Keratinocyte (primary cell): ENCODE measurements around the gene FNDC3B. TPM values are rescaled to one million over a fixed set of nuclear protein-coding genes. Genes with fewer than 3 reads are reported as not detected.

Experiments used
- DNase-seq: peaks from one replicate; pipeline ENCODE4 v3.0.0-alpha.2; 2011; ENCODE audit warnings: low read depth, missing footprints, low spot score
- FAIRE-seq: peaks from 2 replicates; lab custom pipeline; 2011; peaks lifted over from hg19 to GRCh38; lab: Jason Lieb, UNC
- H2AFZ ChIP-seq: 2 replicates; pipeline ENCODE4 v1.6.0; 2012; ENCODE audit warnings: low read length, control low read depth, inconsistent platforms; ENCODE audit not compliant: control insufficient read depth
- H3K27ac ChIP-seq: 2 replicates; pipeline ENCODE4 v1.5.1; 2011; ENCODE audit warnings: low read length; ENCODE audit not compliant: control insufficient read depth, insufficient read depth
- H3K27me3 ChIP-seq: 3 replicates; pipeline ENCODE4 v1.6.0; 2011; ENCODE audit warnings: low read length; ENCODE audit not compliant: control insufficient read depth, insufficient read depth; ENCODE audit errors: extremely low read depth
- H3K36me3 ChIP-seq, 2 experiments: 2 replicates in 1 of 2; 3 replicates in 1 of 2; pipeline ENCODE4 v1.5.1; 2011; ENCODE audit warnings: low read length in 2 of 2, mild to moderate bottlenecking in 1 of 2; ENCODE audit not compliant: control insufficient read depth in 2 of 2, insufficient read depth in 2 of 2; ENCODE audit errors: extremely low read depth in 1 of 2
- H3K4me1 ChIP-seq: 3 replicates; pipeline ENCODE4 v1.5.1; 2011; ENCODE audit warnings: low read length; ENCODE audit not compliant: control insufficient read depth, insufficient read depth; ENCODE audit errors: extremely low read depth
- H3K4me2 ChIP-seq: 3 replicates; pipeline ENCODE4 v1.6.0; 2011; ENCODE audit warnings: low read depth, low read length; ENCODE audit not compliant: control insufficient read depth, insufficient read depth; ENCODE audit errors: extremely low read depth
- H3K4me3 ChIP-seq, 3 experiments: fragments of 200-600 bp in 1 of 3; sonication (generic) in 1 of 3; 2 replicates in 2 of 3; 3 replicates in 1 of 3; pipeline ENCODE4 v1.5.1; 2011 to 2016; ENCODE audit warnings: low read length in 3 of 3, mild to moderate bottlenecking in 3 of 3, control low read depth in 2 of 3, inconsistent platforms in 1 of 3, low read depth in 1 of 3, mixed read lengths in 1 of 3, mixed run types in 1 of 3, moderate library complexity in 1 of 3; ENCODE audit not compliant: control insufficient read depth in 2 of 3, insufficient read depth in 2 of 3; ENCODE audit errors: extremely low read depth in 1 of 3
- H3K79me2 ChIP-seq: 2 replicates; pipeline ENCODE4 v1.6.0; 2012; ENCODE audit warnings: low read length; ENCODE audit not compliant: control insufficient read depth, insufficient read depth
- H3K9ac ChIP-seq: 3 replicates; pipeline ENCODE4 v1.6.0; 2011; ENCODE audit warnings: low read length; ENCODE audit not compliant: control insufficient read depth, insufficient read depth; ENCODE audit errors: extremely low read depth
- H3K9me1 ChIP-seq: 3 replicates; pipeline ENCODE4 v1.6.0; 2011; ENCODE audit warnings: low read length; ENCODE audit not compliant: control insufficient read depth, insufficient read depth; ENCODE audit errors: extremely low read depth
- H3K9me3 ChIP-seq: 2 replicates; pipeline ENCODE4 v1.5.1; 2012; ENCODE audit warnings: low read depth, low read length; ENCODE audit not compliant: control insufficient read depth
- H4K20me1 ChIP-seq: 3 replicates; pipeline ENCODE4 v1.6.0; 2011; ENCODE audit warnings: low read length; ENCODE audit not compliant: control insufficient read depth, insufficient read depth; ENCODE audit errors: extremely low read depth
- CTCF ChIP-seq, 3 experiments: IDR thresholded peaks in 1 of 3; conservative IDR thresholded peaks in 1 of 3; optimal IDR thresholded peaks in 1 of 3; 2 replicates in 2 of 3; 3 replicates in 1 of 3; pipeline versions ENCODE3 to v1.5.1; 2011; ENCODE audit warnings: low read length in 3 of 3, mild to moderate bottlenecking in 3 of 3, moderate library complexity in 2 of 3, control low read depth in 1 of 3, inconsistent platforms in 1 of 3; ENCODE audit not compliant: insufficient read depth in 2 of 3; ENCODE audit errors: extremely low read depth in 1 of 3
- EZH2 ChIP-seq: IDR thresholded peaks from one replicate; pipeline ENCODE4 v1.6.1; 2012; ENCODE audit warnings: inconsistent platforms, mild to moderate bottlenecking, low read length, moderate library complexity
- dilution Hi-C: fragments of 300-500 bp; cut with MboI; formaldehyde crosslinking; loops from one replicate; pipeline ENCODE4 v1.7.0; 2020; ENCODE audit warnings: low sequenced_read_pairs; ENCODE audit not compliant: extremely low pct_ligation_motif_present
- polyA plus RNA-seq, 5 experiments: library from polyadenylated mRNA; depleted of rRNA in 3 of 5; stranded (reverse) in 3 of 5; stranded (forward) in 1 of 5; unstranded in 1 of 5; fragments of >200 nt; gene quantifications; 1 replicate in 1 of 5; 2 replicates in 3 of 5; 3 replicates in 1 of 5; pipeline versions ENCODE4 v1.2.1 to v1.2.3, GENCODE V29; 2011 to 2012; ENCODE audit warnings: missing spikeins in 2 of 5, low read depth in 1 of 5, low replicate concordance in 1 of 5

Gene FNDC3B
- polyA plus RNA-seq, 1 donor (not counting 4 experiments of a cell fraction or from before 2014, with no cell fraction given) = 31.4 TPM

- Histone ChIP-seq H3K4me1 (peaks cover 20% of the 10 kb centered on the region), H3K27ac (no peak overlapping the region), H3K9me1 (no peaks in the 10 kb centered on the region), H3K79me2 (peaks cover 47% of the 10 kb centered on the region), H2AFZ (no peak overlapping the region), H3K9me3 (no peaks in the 10 kb centered on the region), H3K4me2 (no peak overlapping the region), H3K9ac (no peak overlapping the region), H3K4me3 (no peak overlapping the region), H3K36me3 (no peaks in the 10 kb centered on the region), H4K20me1 (no peaks in the 10 kb centered on the region), H3K27me3 (no peaks in the 10 kb centered on the region)
- FAIRE-seq (no peak), DNase-seq (no peak)
- dilution Hi-C loops = no loop called here
- TF ChIP-seq CTCF (optimal IDR thresholded peaks at IDR 0.05 in 1 of 3, IDR thresholded peaks at IDR 0.05 in 1 of 3, conservative IDR thresholded peaks at IDR 0.05 in 1 of 3; ENCODE audit: extremely low read depth in 1 of 3, insufficient read depth in 2 of 3, low read length in 3 of 3) (no peak), EZH2 (no peak)
These were observed 170.2 kb downstream of the FNDC3B start for GRCh38 chr3:172209333-172210321.

GRCh38 chr3:172210355-172210754 is 171.0 kb downstream of the FNDC3B start:
- dilution Hi-C loops = no loop called here
- Histone ChIP-seq H3K4me3 (no peak overlapping the region), H3K4me2 (no peak overlapping the region), H3K79me2 (peaks cover 46% of the 10 kb centered on the region), H3K27me3 (no peaks in the 10 kb centered on the region), H3K27ac (no peak overlapping the region), H2AFZ (no peak overlapping the region), H3K9me3 (no peaks in the 10 kb centered on the region), H4K20me1 (no peaks in the 10 kb centered on the region), H3K4me1 (peaks cover 20% of the 10 kb centered on the region), H3K36me3 (no peaks in the 10 kb centered on the region), H3K9ac (no peak overlapping the region), H3K9me1 (no peaks in the 10 kb centered on the region)
- no peak for FAIRE-seq
- no peak for DNase-seq
- no peak for TF ChIP-seq CTCF (optimal IDR thresholded peaks at IDR 0.05 in 1 of 3, IDR thresholded peaks at IDR 0.05 in 1 of 3, conservative IDR thresholded peaks at IDR 0.05 in 1 of 3; ENCODE audit: extremely low read depth in 1 of 3, insufficient read depth in 2 of 3, low read length in 3 of 3)
- TF ChIP-seq EZH2 = no peak
